GM12872 (cell line): ENCODE measurements around the gene RASSF9.

ENCODE experiments used
- TF ChIP-seq, protein P1 (sequence below): IDR thresholded peaks from 3 replicates; pipeline ENCODE4 v1.5.1; 2011; ENCODE audit warnings: low read depth, mild to moderate bottlenecking, low read length, moderate library complexity; ENCODE audit not compliant: insufficient read depth

Gene RASSF9

DNA sequence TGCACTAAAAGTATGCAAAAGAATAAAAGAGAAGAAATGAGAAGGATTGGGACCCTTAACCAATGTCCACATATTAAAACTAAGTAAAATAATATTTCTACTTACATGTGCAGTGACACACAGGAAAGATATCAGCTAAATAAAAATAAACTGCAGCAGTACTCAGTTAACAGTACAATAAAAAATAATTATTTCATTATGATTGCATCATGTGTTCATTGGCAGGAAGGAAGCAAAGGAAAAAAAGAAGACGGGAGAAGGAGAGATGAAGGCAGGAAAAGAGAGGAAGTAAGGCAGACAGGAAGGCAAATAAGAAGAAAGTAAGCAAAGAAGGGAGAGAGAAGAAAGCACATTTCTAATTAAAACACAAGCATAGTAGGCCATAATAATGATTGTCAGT, 33.0 kb downstream of the RASSF9 start:
- TF ChIP-seq, protein P1, sequence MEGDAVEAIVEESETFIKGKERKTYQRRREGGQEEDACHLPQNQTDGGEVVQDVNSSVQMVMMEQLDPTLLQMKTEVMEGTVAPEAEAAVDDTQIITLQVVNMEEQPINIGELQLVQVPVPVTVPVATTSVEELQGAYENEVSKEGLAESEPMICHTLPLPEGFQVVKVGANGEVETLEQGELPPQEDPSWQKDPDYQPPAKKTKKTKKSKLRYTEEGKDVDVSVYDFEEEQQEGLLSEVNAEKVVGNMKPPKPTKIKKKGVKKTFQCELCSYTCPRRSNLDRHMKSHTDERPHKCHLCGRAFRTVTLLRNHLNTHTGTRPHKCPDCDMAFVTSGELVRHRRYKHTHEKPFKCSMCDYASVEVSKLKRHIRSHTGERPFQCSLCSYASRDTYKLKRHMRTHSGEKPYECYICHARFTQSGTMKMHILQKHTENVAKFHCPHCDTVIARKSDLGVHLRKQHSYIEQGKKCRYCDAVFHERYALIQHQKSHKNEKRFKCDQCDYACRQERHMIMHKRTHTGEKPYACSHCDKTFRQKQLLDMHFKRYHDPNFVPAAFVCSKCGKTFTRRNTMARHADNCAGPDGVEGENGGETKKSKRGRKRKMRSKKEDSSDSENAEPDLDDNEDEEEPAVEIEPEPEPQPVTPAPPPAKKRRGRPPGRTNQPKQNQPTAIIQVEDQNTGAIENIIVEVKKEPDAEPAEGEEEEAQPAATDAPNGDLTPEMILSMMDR, result no peak

DNA sequence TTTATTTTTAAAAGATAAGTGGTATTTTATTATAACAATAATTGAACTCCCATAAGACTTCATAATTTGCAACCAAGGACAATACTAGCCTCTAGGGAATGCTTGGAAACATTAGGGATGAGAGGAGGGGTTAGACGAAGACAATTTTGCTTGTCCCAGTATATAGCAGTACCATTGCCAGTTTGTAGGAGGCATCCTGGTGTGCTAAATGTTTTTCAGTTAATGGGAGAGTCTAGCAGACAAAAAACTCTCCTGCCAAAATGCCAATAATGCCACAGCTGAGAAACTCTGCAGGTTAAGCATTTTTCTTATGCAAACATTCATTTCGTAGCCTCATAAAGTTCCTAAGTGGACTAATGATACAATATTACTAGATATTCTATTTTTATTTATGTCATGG, 38.1 kb downstream of the RASSF9 start:
- TF ChIP-seq, protein P1, result no peak

DNA sequence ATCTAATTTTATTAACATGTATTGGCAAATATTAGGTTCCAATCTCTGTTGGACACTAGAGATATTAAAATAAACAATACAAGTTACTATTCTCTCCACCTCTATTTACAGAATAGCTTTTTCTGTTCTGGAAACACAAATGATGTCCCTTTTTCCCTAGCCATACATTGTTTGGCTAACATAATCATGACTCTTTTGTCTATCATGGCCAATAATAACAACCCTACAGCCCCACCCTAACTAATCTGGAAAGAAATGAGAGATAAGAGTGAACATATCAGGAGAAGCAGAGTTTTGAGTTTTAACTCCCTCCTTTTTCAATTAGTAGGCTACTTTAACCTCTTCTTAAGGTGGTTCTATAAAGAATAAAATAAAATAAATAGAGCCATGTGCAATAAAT, 40.2 kb downstream of the RASSF9 start:
- TF ChIP-seq, protein P1, result no peak

DNA sequence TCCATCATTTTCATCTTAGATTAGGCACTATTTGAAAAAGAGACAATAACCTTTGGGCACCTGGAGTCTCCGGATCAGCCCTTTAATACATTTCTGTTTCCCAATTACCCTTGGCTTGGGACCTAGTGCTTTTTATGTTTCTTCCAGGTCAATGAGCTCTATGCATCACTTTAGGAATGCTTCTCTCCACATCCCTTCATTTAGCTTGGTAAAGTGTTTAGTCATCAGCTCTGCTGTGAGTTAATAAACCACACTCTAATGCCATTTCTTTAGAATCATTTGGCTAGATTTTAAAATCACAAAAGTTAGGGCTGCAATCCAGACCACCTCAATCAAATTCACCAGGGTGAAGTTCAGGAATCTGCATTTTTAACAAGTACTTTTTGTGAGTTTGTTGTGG, 41.7 kb downstream of the RASSF9 start:
- TF ChIP-seq, protein P1, result no peak

DNA sequence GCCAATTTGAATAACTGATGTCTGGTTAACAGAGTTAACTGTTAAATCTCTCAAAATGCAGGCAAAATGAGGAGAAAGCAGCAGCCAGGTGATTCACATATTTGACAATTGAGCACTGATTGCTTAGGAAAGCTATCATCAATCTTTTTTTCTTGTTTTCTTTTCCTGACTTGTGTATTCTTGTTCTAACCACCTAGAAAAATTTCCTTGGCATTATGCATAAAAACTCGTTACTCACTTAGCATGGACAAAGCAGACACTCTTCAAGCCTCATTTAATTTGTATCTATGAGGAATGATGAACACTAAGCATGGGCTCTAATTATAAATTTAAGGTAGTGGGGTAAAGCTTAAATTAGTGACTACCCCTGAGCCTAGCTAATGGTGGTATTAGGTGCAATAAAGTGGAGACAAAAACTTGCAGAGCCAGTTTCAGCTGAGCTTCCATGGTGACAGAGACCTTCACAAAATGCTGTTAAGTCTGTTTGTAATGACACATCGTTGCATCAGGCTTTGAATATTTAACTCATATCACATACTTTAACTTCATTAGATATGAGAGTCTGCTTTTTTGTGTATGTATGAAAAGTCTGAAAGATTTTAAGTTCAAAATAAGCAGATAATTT, 52.0 kb downstream of the RASSF9 start:
- TF ChIP-seq, protein P1, result no peak

DNA sequence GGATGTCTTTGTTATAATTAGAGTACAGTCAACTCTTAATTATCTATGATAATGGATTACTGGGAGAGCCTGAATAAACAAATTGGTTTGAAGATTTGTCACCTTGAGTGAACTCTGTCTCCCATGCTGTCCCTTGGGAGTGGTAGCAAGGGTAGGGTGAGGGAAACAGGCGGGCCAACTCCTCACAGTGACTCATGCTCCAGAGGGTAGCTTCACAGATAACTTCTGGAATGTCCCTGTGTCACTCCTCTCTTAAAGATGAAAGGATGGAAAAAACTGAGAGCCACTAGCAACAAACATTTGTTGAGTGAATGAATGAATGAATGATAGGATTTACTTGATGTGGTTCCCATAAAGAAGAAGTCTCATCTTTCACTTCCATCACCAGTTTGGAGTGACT, 53.5 kb downstream of the RASSF9 start:
- TF ChIP-seq, protein P1, result no peak

DNA sequence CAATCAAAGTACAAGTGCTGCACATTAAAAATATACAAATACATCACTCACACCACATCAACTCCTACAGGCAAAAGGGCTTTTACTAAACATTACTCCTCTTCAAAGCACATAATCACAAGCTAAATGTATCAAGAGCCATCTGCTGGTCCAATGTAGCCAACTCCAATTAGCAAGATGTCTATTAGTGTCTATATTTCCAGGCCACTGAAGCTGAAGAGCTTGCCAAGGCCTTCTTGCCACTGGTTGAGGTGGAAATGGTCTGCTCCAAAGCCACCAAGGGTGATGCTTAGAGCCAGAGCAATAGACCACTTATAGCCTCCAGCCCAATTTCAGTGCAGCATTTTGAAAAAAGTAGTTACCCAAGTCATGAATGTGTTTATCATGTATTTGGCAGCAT, 54.4 kb downstream of the RASSF9 start:
- TF ChIP-seq, protein P1, result no peak

DNA sequence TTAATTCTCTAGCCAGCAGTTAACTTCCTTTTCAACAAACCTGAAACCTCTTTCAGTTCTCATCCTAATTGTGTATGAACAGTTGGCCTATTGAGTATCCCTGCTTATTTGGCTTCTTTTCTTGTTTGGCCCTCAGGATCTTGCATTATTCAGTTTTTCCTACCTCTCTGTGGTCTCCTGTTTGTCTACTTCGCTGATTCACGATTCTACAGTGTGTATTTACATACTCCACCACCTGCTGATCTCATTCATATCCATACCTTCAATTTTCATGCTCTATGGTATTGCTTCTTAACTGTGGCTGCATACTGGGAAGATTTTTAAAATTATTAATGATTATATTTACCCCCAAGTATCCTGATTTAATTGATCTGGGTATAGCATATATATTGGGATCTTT, 56.4 kb downstream of the RASSF9 start:
- TF ChIP-seq, protein P1, result no peak
